ENCODE results near the gene TNFRSF25. TPM values are rescaled to one million over a fixed set of nuclear protein-coding genes. Genes with fewer than 3 reads are reported as not detected.
A peak's percentile ranks its signal among the peaks of the same experiment; 100 is the strongest.

TNFRSF25 gene
- total and polyA plus RNA-seq, 2 of the 8 experiments (the other 6 are each of a cell fraction or from before 2014, with no cell fraction given): 10.7 to 19.5 TPM

DNA sequence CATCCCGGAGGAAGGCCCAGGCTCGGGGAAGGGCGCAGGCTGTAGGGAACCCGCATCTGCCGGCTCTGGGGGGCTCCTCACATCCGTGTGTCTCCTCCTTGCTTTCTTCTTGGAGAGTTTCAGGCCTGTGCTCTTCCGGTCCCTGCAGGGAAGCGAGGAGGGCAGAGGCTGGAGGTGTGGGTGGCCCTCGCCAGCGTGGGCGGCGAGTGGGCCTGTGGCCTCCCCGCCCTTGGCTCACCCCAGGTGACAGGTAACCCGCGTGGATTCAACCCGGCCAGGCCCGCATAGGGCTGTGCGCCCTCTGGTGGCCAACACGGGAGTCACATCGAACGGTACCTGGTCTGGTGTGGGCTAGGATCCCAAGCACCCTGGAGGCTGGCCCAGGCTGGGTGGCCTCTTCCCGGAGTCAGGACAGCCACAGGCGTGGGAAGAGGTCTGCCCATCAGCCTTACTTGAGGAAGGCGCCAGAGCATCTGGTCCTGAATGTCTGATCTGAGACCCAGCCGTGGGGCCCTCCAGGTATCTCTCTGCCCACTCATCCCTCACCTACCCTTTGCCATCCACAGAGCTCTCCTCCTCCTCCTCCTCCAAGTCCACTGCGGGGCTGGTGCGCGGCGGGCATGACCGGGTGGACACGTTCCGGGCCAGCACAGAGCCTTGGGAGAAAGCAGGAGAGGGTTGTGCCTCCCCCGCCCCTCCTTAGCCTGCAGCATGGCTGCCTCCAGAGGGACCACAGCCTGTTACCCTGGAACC, 9.6 kb upstream of the TNFRSF25 start (continued):
- TF ChIP-seq BACH1 (IDR thresholded peaks at IDR 0.05; ENCODE audit: low read length) (peak; percentile 91), EZH2 (IDR thresholded peaks at IDR 0.05; ENCODE audit: low read depth, low read length, severe bottlenecking) (no peak), SIRT6 (IDR thresholded peaks at IDR 0.05; ENCODE audit: low read length) (no peak), FOSL1 (IDR thresholded peaks at IDR 0.05; ENCODE audit: insufficient read depth, low read depth, low read length) (no peak), ATF3 (IDR thresholded peaks at IDR 0.05; ENCODE audit: insufficient read depth, low read depth, low read length) (no peak), CHD1 (IDR thresholded peaks at IDR 0.05; ENCODE audit: low read depth, low read length) (no peak), CTCF (IDR thresholded peaks at IDR 0.05; ENCODE audit: control extremely low read depth in 1 of 3, insufficient read depth in 1 of 3, low read depth in 1 of 3, low read length in 3 of 3) (peak in 2 of 3 experiments; percentile 81 to 92; a peak in 3 of 4 replicates), TBP (IDR thresholded peaks at IDR 0.05; ENCODE audit: low read depth, low read length) (no peak), GABPA (IDR thresholded peaks at IDR 0.05; ENCODE audit: borderline replicate concordance, insufficient read depth, low read length) (peak; percentile 63; the same call in 1 of the 2 replicates), JUND (IDR thresholded peaks at IDR 0.05; ENCODE audit: low read length) (no peak), EGR1 (IDR thresholded peaks at IDR 0.05; ENCODE audit: borderline replicate concordance, low read depth, low read length) (no peak), CTBP2 (IDR thresholded peaks at IDR 0.05; ENCODE audit: borderline replicate concordance, insufficient read depth, insufficient read length, low read length) (no peak)
- TF ChIP-seq, protein P1, sequence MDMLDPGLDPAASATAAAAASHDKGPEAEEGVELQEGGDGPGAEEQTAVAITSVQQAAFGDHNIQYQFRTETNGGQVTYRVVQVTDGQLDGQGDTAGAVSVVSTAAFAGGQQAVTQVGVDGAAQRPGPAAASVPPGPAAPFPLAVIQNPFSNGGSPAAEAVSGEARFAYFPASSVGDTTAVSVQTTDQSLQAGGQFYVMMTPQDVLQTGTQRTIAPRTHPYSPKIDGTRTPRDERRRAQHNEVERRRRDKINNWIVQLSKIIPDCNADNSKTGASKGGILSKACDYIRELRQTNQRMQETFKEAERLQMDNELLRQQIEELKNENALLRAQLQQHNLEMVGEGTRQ (IDR thresholded peaks at IDR 0.05; ENCODE audit: low read length): no peak

Data from H1 (cell line).